GM21619 (cell line): ENCODE results near the gene BCL2L1.
"Not testable (repeated sequence)": the region's sequence is repeated elsewhere in the genome, so short reads cannot be mapped to it uniquely, and the experiment has no call there.

Source experiments
- ATAC-seq: cut with Tn5 transposase; IDR thresholded peaks from one replicate; pipeline ENCODE4 v1.9.1; 2021; ENCODE audit not compliant: unreplicated experiment

The BCL2L1 gene

DNA sequence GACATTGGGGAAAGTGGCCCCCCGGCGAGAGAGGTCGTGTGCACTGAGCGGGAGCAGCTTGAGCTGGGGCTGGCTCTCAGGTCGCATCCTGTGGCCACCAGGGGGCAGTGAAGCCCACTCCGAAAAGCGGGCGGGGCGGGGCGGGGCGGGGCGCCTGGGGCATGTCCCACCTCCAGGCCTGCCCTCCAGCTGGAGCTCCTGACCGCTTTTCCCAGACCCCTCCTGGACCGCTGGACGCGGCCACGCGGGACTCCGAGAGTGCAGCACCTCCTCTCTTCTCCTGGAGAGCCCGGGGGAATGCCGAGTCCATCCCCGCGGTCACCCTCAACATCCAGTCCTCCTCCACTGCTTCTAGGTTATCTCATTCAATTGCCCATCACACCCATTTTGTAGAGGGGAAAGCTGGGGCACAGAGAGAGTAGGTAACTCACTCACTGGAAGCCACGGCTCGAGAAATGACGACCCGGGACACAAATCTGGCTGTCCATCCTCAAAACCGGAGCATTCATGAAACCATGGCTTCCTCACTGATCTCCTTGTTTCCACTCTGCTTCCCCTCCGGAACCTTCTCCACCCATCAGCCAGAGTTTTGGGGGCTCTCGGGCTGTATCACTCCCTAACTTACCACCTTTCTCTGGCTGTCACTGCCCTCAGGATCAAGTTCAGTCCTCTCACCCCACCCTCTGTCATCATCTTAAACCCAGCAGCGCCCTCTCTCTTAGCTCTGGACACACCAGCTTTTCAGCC is 60.9 kb downstream of the BCL2L1 start:
- peak; percentile 63 for ATAC-seq

GRCh38 chr20:31654534-31654933 is 68.1 kb downstream of the BCL2L1 start:
- ATAC-seq, result no peak

DNA sequence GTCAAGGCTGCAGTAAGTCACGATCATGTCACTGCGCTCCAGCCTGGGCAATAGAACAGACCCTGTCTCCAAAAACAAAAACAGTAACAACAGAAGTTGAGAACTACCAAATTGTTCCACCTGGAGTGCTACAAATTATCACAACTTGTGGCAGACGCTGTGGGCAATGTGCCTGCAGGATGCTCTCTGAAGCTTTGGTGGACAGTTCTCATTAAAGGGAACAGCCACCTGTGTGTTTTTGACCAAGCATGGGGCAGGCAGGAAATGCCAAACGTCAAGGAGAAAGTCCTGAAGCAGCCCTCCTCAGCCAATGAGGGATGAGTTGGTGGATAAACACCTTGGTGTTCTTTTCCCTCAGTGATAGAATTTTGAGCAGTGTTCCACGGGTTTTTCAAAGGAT is 69.1 kb downstream of the BCL2L1 start:
- ATAC-seq, result no peak

DNA sequence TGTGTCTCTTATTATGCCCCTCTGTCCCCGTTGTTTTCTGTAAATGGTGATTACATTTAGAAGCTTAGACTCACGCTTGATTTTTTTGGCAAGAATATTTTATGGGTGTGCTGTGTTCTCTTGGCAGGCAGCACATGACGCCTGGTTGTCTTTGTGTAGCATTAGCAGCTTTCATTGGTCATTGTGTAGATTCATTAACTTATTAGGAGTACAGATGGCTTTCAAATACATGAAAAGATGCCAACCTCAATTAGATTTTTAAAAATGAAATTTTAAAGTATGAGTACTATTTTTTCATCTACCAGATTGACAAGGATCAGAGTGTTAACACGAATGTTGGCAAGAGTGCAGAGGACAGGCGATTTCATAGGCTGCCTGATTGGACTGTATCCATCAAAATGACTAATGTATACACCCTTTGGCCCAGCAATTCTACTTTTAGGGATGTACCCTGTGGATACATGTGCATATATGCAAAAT is 69.7 kb downstream of the BCL2L1 start:
- ATAC-seq, result no peak

DNA sequence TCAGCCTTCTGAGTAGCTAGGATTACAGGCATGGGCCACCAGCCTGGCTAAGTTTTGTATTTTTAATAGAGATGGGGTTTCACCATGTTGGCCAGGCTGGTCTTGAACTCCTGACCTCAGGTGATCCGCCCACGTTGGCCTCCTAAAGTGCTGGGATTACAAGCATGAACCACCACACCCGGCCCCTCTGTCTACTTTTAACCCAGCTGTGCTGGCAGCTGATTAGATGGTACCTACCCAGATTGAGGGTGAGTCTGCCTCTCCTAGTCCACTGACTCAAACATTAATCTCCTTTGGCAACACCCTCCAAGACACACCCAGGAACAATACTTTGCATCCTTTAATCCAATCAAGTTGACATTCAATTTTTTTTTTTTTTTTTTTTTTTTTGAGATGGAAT is 74.6 kb downstream of the BCL2L1 start:
- ATAC-seq, result not testable (repeated sequence)

DNA sequence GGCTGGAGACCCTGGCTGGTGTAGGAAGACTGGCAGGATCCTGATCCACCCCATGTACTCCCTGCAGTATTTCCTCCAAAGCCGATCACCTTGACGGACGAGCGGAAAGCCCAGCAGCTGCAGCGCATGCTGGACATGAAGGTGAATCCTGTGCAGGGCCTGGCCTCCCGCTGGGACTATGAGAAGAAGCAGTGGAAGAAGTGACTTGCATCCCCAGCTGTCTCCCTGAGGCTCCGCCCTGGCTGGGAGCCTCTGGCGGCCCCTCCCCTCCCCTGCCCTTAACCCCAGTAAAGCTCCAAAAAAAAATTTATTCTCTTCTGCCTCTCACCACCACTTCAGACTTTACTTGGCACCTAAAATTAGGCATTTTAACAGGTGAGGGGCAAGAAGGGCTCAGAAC is 78.0 kb downstream of the BCL2L1 start:
- no peak for ATAC-seq

DNA sequence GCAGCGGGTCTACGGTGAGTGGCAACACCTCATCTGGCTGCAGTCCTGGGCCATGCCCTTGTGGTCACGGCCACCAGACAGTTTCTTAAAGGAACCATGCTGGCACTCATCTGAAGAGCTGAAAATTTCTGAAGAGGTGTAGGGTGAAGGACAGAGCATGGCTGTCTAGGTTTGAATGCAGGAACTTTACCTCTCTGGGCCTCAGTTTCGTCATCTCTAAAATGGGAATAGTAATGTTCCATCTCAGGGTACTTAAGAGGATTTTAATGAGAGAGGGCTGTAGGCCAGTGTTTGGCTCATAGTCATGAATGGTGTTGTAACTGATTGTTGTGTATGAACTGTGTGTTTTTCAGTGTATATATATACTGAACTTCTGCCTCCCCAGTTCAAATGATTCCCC is 79.1 kb downstream of the BCL2L1 start:
- ATAC-seq, result no peak

- no peak for ATAC-seq
Observed at GRCh38 chr20:31642837-31643236, 79.8 kb downstream of the BCL2L1 start.

DNA sequence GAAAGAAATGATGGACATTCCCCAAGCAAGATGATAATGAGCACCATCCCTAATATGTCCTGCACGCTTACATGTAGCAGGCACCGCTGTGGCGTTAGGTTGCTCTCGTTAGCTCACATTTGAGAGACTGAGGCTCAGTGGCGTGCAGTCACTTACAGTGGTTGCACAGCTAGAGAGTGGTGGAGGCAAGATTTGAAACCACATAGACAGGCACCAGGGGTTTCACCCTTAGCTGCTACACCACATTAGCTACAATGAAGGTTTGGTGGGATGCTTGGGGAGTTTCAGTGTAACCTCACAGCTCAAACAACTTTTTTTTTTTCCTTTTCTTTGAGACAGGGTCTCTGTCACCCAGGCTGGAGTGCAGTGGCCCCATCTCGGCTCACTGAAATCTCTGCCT is 81.3 kb downstream of the BCL2L1 start:
- no peak for ATAC-seq

DNA sequence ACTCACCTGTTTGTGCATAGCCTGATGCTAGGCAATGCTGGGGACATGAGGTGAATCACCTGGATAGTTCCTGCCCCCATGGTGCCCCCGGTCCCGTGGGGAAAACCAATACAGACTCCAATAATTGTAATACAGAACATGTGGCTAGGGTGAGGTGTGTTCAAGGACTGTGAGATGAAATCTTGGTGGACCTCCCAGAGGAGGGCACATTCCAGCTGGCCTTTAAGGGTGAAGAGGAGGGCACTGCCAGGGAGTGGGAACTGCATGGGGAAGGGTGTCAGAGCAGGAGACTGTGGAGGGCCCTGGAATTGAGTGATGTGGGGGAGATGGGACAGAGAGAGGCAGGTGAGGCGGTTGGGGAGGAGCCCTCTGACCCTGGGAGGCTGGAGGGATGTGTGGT is 82.4 kb downstream of the BCL2L1 start:
- no peak for ATAC-seq

DNA sequence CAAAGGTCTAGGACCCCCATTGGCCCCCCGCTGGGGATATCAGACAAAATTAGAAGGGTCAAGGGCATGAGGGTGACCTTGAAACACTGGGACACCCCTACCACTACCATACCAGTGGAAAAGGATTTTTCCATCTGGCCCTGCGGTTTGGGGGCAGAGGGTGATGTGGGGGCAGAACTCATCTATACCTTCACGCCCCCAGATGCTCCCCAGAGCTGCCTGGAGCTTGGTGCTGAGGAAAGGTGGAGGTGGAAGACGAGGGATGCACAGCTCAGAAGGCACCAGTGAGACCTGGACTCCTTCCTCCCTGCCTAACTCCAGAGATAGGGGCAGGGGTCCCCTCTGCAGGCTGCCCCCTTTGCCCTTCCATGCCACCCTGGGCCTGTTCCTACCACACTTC is 83.9 kb downstream of the BCL2L1 start:
- ATAC-seq, result no peak

DNA sequence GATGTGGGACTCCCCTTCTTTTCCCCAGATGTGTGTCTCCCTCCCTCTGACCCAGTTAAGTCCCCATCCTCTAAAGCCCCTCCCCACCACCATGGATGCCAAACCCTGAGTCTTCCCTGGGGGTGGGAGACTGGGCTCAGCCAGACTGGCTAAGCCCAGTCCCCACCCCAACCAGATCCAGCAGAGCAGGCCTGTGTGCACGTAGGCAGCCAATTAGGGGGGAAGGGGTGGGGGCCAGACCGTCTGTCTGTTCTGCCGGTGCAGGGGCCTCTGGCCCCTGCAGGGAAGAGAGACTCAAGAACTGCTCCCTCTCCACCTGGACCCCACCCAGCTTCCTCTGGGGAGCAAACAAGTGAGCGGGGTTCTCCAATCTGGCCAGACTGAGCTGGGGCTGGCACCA is 84.4 kb downstream of the BCL2L1 start:
- ATAC-seq, result no peak

DNA sequence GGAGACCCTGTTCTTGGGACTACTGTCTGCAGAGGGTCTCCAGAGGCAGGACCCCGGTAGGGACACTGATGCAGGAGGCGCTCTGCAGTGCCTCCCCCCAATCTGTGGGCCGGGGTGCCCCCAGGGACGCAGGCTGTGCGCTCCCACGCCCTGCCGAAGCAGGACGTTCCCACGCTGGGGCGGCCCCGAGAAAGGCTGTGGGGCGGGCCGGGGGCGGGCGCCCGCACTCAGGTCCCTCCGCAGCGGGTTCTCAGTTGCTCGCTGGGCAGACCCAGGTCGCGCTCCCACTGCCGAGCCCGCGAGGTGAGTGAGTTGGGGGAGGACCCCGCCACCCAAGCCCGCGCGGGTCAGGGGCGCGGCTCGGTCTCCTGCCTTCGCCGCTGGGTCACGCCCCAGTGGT is 85.0 kb downstream of the BCL2L1 start, which contains the start of gene COX4I2:
TSS of gene COX4I2 (plus strand) at position 253 of the 400 bp plus-strand sequence. CDS start 1,106 bp downstream, outside the sequence.
- ATAC-seq, result no peak

DNA sequence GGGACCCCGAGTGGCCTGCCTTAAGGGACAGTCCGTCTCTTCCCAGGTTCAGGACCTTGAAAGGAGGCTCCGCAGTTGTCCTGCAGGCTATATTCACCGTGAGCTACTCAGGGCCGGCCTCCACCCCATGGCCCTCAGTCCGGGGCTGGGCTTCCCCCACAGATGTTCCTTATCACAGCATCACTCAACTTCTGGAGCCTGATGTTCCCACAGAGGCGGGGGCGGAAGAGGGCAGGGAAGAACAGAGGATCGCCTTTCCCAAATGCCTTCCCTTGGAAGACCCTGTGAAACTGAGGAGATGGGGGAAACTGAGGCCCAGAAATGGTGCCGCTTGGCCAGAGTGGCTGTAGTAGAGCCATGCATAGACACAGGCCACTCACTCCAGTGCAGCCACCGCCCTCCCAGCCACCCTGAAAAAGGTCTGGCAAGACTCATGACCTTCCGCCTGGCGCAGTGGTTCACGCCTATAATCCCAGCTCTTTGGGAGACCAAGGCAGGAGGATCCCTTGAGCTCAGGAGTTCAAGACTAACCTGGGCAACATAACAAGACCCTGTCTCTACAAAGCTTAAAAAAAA is 89.2 kb downstream of the BCL2L1 start:
- ATAC-seq, result no peak

GRCh38 chr20:31632548-31633338 is 89.9 kb downstream of the BCL2L1 start:
- ATAC-seq, result no peak

DNA sequence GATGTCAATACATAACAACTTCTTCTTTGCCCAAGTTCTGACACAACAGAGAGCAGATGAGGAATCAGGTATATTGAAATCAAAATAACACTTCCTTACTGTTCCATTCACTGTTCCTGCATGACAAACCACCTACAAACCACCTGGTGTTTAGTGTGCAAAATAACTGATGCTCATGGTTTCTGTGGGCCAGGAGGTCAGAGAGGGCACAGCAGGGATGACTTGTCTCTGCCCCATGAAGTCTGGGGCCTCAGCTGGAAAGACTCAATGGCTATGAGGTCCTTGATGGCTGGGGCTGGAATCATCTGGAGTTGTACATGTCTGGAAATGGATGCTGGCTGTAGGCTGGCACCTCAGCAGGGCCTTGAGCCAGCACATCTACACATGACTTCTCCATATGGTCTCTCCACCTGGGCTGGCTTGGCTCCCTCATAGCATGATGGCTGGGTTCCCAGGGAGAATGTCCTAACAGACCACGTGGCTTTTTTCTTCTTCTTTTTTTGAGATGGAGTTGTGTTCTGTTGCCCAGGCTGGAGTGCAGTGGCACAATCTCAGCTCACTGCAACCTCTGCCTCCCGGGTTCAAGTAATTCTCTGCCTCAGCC is 92.4 kb downstream of the BCL2L1 start:
- ATAC-seq, result no peak

- not testable (repeated sequence) for ATAC-seq
Observed at GRCh38 chr20:31628057-31628456, 94.6 kb downstream of the BCL2L1 start.

DNA sequence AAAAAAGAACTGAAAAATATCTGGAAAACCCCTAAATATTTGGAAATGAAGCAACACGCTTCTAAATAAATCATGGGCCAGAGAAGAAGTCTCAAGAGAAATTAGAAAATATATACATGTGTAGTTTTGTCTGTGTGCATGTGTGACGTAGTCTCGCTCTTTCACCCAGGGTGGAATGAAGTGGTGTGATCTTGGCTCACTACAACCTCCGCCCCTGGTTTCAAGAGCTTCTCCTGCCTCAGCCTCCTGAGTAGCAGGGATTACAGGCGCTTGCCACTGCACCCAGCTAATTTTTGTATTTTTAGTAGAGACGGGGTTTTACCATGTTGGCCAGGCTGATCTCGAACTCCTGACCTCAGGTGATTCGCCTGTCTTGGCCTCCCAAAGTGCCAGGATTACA is 96.1 kb downstream of the BCL2L1 start:
- not testable (repeated sequence) for ATAC-seq

GRCh38 chr20:31623123-31623505 is 99.6 kb downstream of the BCL2L1 start:
- ATAC-seq, result not testable (repeated sequence)

DNA sequence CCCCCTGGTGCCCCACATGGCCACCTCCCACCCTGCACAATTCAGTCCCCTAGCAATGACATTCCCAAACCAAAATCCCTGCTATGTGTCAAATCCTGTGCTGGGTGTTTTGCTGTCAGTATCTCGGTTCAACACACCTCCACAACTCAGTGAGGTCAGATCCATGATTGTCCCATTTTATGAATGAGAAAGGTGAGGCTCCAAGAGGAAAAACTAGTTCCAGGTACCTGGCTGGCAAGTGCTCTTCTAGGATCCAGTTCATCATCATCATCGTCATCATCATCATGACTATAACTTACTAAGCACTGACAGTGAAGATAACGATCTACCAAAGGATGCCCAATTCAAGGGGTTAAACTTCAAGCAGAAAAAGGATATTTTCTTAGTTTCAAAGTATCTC is 102.4 kb downstream of the BCL2L1 start:
- no peak for ATAC-seq

DNA sequence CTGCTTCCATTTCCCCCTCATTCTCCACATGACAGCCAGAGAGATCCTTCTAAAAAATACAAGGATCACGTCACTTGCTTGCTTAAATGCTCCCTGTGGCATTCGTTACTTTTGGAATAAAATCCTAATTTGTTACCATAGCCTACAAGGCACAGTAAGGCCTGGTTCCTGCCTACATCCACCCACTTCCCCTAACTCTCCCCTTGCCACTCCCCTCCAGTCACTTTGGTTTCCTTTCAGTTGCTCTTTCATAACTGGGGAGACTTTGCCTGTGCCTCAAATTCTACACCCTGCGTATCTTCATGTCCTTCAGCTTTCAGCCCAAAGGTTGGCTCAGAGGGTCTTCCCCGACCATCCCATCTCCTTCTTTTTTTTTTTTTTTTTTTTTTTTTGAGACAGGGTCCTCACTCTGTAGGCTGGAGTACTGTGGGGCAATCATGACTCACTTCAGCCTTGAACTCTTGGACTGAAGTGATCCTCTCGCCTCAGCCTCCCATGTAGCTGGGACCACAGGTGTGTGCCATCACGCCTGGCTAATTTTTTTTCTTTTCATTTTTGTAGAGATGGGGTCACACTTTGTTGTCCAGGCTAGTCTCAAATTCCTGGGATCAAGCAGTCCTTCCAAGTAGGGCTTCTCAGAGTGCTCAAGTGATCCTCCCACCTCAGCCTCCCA is 105.1 kb downstream of the BCL2L1 start:
- no peak for ATAC-seq
